DND-41 (cell line): ENCODE measurements around the gene SHCBP1.

Source experiments
- CTCF ChIP-seq: IDR thresholded peaks from 2 replicates; pipeline ENCODE4 v1.5.1; 2012; ENCODE audit warnings: borderline replicate concordance, low read length, moderate library complexity, mild to moderate bottlenecking; ENCODE audit not compliant: poor library complexity, severe bottlenecking; ENCODE audit errors: extremely low read depth
- EZH2 ChIP-seq: IDR thresholded peaks from 3 replicates; pipeline ENCODE4 v1.6.1; 2012; ENCODE audit warnings: borderline replicate concordance, low read depth, mild to moderate bottlenecking, moderate library complexity, low read length, inconsistent platforms; ENCODE audit not compliant: severe bottlenecking

DNA sequence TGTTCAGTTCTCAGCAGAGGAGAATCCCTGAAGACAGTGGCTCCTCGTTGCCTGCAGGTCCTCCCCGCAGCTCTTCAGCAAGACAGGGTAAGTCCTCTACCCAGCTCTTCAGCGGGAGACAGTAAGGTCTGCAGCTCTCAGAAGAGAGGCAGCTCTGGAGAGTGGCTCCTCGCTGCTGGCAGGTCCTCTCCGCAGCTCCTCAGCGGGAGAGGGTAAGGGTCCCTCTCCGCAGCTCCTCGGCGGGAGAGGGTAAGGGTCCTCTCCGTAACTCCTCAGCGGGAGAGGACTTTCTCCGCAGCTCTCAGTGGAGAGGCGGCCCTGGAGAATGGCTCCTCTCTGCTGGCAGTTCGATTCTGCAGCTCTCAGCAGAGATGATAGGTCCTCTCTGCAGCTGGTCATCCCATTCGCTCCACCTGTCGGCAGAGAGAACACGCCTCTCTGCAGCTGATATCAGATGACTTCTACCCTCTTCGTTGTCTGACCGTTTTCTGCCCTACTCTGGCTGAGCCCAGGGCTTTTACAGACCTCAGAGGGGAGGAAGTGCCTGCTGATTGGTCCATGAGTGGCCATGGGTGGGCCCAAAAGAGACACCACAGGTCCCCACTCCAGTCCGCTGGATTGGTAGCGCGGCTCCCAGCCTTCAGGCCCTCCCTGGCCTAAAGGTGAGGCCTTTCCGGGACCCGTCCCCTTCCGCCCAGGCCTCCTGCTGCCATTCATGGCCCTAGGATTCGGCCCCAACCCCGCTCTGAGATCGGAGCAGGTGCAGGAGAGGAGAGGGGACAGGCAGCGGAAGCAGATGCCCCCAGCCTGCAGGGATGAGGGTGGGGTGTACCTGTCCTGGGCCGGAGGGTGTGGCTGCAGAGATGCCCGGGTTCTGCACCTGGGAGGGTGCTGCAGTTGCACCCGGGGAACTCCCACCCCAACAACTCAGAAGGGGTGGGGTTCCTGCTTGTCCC lies 11.9 kb upstream of the SHCBP1 start:
- no peak for TF ChIP-seq CTCF
- no peak for TF ChIP-seq EZH2
